Keratinocyte (primary cell): ENCODE results near the gene SLC19A1.

Experiments
- EZH2 ChIP-seq: IDR thresholded peaks from one replicate; pipeline ENCODE4 v1.6.1; 2012; ENCODE audit warnings: inconsistent platforms, mild to moderate bottlenecking, low read length, moderate library complexity
- TF ChIP-seq, protein P1 (sequence below), 3 experiments: IDR thresholded peaks in 1 of 3; conservative IDR thresholded peaks in 1 of 3; optimal IDR thresholded peaks in 1 of 3; 2 replicates in 2 of 3; 3 replicates in 1 of 3; pipeline versions ENCODE3 to v1.5.1; 2011; ENCODE audit warnings: low read length in 3 of 3, mild to moderate bottlenecking in 3 of 3, moderate library complexity in 2 of 3, control low read depth in 1 of 3, inconsistent platforms in 1 of 3; ENCODE audit not compliant: insufficient read depth in 2 of 3; ENCODE audit errors: extremely low read depth in 1 of 3

DNA sequence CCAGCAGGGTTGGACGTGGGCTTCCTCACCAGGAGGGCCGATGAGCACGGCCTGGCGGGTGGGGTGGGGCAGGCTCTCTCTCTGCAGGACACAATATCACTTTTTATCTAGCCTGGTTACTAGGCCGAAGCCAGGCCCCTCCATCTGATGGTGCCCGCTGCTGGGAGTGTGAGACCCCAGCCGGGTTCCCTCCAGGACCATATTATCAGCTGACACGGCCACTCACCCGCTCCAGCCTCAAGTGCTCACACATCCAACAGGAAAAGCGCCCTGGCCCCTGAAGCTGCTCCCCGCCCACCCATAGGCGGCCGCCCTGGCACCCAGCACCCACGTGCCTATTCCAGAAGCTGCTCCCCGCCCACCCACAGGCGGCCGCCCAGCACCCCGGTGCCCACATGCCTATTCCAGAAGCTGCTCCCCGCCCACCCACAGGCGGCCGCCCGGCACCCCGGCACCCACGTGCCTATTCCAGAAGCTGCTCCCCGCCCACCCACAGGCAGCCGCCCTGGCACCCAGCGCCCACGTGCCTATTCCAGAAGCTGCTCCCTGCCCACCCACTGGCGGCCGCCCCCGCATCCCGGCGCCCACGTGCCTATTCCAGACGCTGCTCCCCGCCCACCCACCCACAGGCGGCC, 5.0 kb downstream of the SLC19A1 start:
- TF ChIP-seq, protein P1, sequence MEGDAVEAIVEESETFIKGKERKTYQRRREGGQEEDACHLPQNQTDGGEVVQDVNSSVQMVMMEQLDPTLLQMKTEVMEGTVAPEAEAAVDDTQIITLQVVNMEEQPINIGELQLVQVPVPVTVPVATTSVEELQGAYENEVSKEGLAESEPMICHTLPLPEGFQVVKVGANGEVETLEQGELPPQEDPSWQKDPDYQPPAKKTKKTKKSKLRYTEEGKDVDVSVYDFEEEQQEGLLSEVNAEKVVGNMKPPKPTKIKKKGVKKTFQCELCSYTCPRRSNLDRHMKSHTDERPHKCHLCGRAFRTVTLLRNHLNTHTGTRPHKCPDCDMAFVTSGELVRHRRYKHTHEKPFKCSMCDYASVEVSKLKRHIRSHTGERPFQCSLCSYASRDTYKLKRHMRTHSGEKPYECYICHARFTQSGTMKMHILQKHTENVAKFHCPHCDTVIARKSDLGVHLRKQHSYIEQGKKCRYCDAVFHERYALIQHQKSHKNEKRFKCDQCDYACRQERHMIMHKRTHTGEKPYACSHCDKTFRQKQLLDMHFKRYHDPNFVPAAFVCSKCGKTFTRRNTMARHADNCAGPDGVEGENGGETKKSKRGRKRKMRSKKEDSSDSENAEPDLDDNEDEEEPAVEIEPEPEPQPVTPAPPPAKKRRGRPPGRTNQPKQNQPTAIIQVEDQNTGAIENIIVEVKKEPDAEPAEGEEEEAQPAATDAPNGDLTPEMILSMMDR (optimal IDR thresholded peaks at IDR 0.05 in 1 of 3, IDR thresholded peaks at IDR 0.05 in 1 of 3, conservative IDR thresholded peaks at IDR 0.05 in 1 of 3; ENCODE audit: extremely low read depth in 1 of 3, insufficient read depth in 2 of 3, low read length in 3 of 3), result no peak
- no peak for TF ChIP-seq EZH2
